Measurements from ENCODE around the gene ARL6IP1.

- TF ChIP-seq SIN3A (IDR thresholded peaks at IDR 0.05; ENCODE audit: borderline replicate concordance, insufficient read depth, low read length) = no peak
- TF ChIP-seq TAF1 (IDR thresholded peaks at IDR 0.05; ENCODE audit: borderline replicate concordance, insufficient read depth, low read length) = no peak
- no peak for TF ChIP-seq POLR2AphosphoS5 (IDR thresholded peaks at IDR 0.05; ENCODE audit: low read depth, low read length)
Observed at GRCh38 chr16:18782697-18783429, 18.5 kb downstream of the ARL6IP1 start.
